KMS-11 (cell line): Measurements from ENCODE around the gene C1QTNF3.

Experiments
- H2AFZ ChIP-seq: fragments of 200-600 bp; sonication (generic); 2 replicates; pipeline ENCODE4 v1.6.1; 2016; ENCODE audit warnings: antibody characterized with exemption, mixed run types, low read depth
- H3K27ac ChIP-seq: fragments of 200-600 bp; sonication (generic); 2 replicates; pipeline ENCODE4 v1.6.1; 2016; ENCODE audit warnings: mild to moderate bottlenecking, mixed run types
- H3K27me3 ChIP-seq: fragments of 200-600 bp; sonication (generic); 2 replicates; pipeline ENCODE4 v1.6.1; 2017; ENCODE audit warnings: mild to moderate bottlenecking, low read depth, mixed run types, moderate library complexity; ENCODE audit not compliant: insufficient read depth
- H3K36me3 ChIP-seq: fragments of 200-600 bp; sonication (generic); 2 replicates; pipeline ENCODE4 v1.6.1; 2017; ENCODE audit warnings: mild to moderate bottlenecking, mixed run types; ENCODE audit not compliant: insufficient read depth
- H3K4me1 ChIP-seq: fragments of 200-600 bp; sonication (generic); 2 replicates; pipeline ENCODE4 v1.6.1; 2016; ENCODE audit warnings: mild to moderate bottlenecking, low read depth, mixed run types; ENCODE audit not compliant: poor library complexity, severe bottlenecking
- H3K4me2 ChIP-seq: fragments of 200-600 bp; sonication (generic); 2 replicates; pipeline ENCODE4 v1.7.0; 2016; ENCODE audit warnings: mild to moderate bottlenecking, mixed run types
- H3K4me3 ChIP-seq: fragments of 200-600 bp; sonication (generic); IDR thresholded peaks from 2 replicates; pipeline ENCODE4 v1.6.1; 2017; ENCODE audit warnings: low read depth, low read length, mixed read lengths; ENCODE audit not compliant: insufficient read depth
- H3K79me2 ChIP-seq: fragments of 200-600 bp; sonication (generic); 2 replicates; pipeline ENCODE4 v1.6.1; 2016; ENCODE audit warnings: low read depth, mixed run types; ENCODE audit not compliant: insufficient read depth
- H3K9ac ChIP-seq: fragments of 200-600 bp; sonication (generic); 2 replicates; pipeline ENCODE4 v1.6.1; 2016; ENCODE audit warnings: mild to moderate bottlenecking, mixed run types
- H4K20me1 ChIP-seq: fragments of 200-600 bp; sonication (generic); 2 replicates; pipeline ENCODE4 v1.6.1; 2016; ENCODE audit warnings: mild to moderate bottlenecking, mixed run types; ENCODE audit not compliant: insufficient read depth
- CTCF ChIP-seq: fragments of 200-600 bp; sonication (generic); conservative IDR thresholded peaks from 2 replicates; pipeline ENCODE4 v1.6.1; 2017; ENCODE audit warnings: low read depth, mild to moderate bottlenecking, antibody characterized with exemption, low read length, moderate library complexity, mixed read lengths

C1QTNF3 gene

GRCh38 chr5:34054400-34054729 lies 11.4 kb upstream of the C1QTNF3 start:
- H2AFZ ChIP-seq: no peak overlapping the region
- no peak overlapping the region for H3K9ac ChIP-seq
- H3K27me3 ChIP-seq: no peaks in the 10 kb centered on the region
- H3K36me3 ChIP-seq: no peaks in the 10 kb centered on the region
- no peak overlapping the region for H3K4me2 ChIP-seq
- H3K4me1 ChIP-seq: no peaks in the 10 kb centered on the region
- H3K79me2 ChIP-seq: no peaks in the 10 kb centered on the region
- no peak for TF ChIP-seq CTCF
- no peak overlapping the region for H3K27ac ChIP-seq
- H4K20me1 ChIP-seq: no peaks in the 10 kb centered on the region
- no peak overlapping the region for H3K4me3 ChIP-seq

- Histone ChIP-seq H2AFZ (no peak overlapping the region), H3K36me3 (no peaks in the 10 kb centered on the region), H3K27ac (no peak overlapping the region), H3K79me2 (no peaks in the 10 kb centered on the region), H3K9ac (no peak overlapping the region), H3K4me3 (no peak overlapping the region), H3K27me3 (no peaks in the 10 kb centered on the region), H3K4me1 (no peaks in the 10 kb centered on the region), H4K20me1 (no peaks in the 10 kb centered on the region), H3K4me2 (no peak overlapping the region)
- TF ChIP-seq CTCF: no peak
Observed at GRCh38 chr5:34053571-34054399, 10.8 kb upstream of the C1QTNF3 start.

GRCh38 chr5:34053133-34053532 lies 10.1 kb upstream of the C1QTNF3 start:
- H3K27me3 ChIP-seq: no peaks in the 10 kb centered on the region
- H2AFZ ChIP-seq: no peak overlapping the region
- no peak overlapping the region for H3K4me2 ChIP-seq
- H3K27ac ChIP-seq: no peak overlapping the region
- H3K36me3 ChIP-seq: no peaks in the 10 kb centered on the region
- no peak overlapping the region for H3K4me3 ChIP-seq
- H3K4me1 ChIP-seq: no peaks in the 10 kb centered on the region
- H3K9ac ChIP-seq: no peak overlapping the region
- TF ChIP-seq CTCF: no peak
- H3K79me2 ChIP-seq: no peaks in the 10 kb centered on the region
- H4K20me1 ChIP-seq: no peaks in the 10 kb centered on the region

GRCh38 chr5:34051374-34051980 lies 8.5 kb upstream of the C1QTNF3 start:
- Histone ChIP-seq H3K36me3 (no peaks in the 10 kb centered on the region), H3K27me3 (no peaks in the 10 kb centered on the region), H3K4me1 (no peaks in the 10 kb centered on the region), H3K4me2 (no peak overlapping the region), H2AFZ (no peak overlapping the region), H3K9ac (no peak overlapping the region), H3K4me3 (no peak overlapping the region), H4K20me1 (no peaks in the 10 kb centered on the region), H3K79me2 (no peaks in the 10 kb centered on the region), H3K27ac (no peak overlapping the region)
- no peak for TF ChIP-seq CTCF
